Measurements from ENCODE around the gene GAS6. TPM values are rescaled to one million over a fixed set of nuclear protein-coding genes. Genes with fewer than 3 reads are reported as not detected.

GAS6 gene
- total and polyA plus RNA-seq, 2 donors (not counting 1 experiment from before 2014, with no cell fraction given) = 0.25 to 0.78 TPM

DNA sequence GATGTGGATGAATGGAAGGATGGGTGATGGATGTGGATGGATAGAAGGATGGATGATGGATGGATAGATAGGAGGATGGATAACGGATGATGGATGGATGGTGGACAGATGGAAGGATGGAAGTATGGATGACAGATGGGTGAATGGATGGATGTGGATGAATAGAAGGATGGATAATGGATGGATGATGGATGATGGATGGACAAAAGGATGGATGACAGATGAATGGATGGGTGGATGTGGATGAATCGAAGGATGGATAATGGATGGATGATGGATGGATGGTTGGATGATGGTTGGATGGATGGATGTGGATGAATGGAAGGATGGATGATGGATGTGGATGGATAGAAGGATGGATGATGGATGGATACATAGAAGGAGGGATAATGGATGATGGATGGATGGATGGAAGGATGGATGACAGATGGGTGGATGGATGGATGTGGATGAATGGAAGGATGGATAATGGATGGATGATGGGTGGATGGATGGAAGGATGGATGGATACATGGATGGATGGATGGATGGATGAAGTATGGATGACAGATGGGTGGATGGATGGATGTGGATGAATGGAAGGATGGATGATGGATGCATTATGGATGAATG is 65.6 kb downstream of the GAS6 start:
- DNase-seq (no peak), ATAC-seq (ENCODE audit: low read depth) (no peak)
- H3K9me3 Mint-ChIP-seq (ENCODE audit: insufficient read depth) = no peaks in the 10 kb centered on the region
- H3K4me3 Mint-ChIP-seq = no peak overlapping the region
- ChIA-PET CTCF (no interaction called here), POLR2A (no interaction called here)
- Histone ChIP-seq H3K27ac (ENCODE audit: low read length in 2 of 2) (no peak overlapping the region), H2AFZ (ENCODE audit: insufficient read depth, low read depth, low read length, poor library complexity, severe bottlenecking) (no peak overlapping the region), H3K27me3 (replicated peaks in 1 of 4; ENCODE audit: control extremely low read depth in 1 of 4, control insufficient read depth in 3 of 4, insufficient read depth in 4 of 4, low read length in 3 of 4) (no peaks in the 10 kb centered on the region), H3K4me3 (ENCODE audit: control extremely low read depth in 1 of 5, extremely low read depth in 1 of 5, insufficient read depth in 1 of 5, low read depth in 2 of 5, low read length in 4 of 5) (no peak overlapping the region), H3K9me3 (ENCODE audit: control extremely low read depth in 1 of 3, control insufficient read depth in 2 of 3, insufficient read depth in 1 of 3, low read length in 2 of 3) (peaks cover 0 to 4% (median 0%) of the 10 kb centered on the region in 3 donors), H4K20me1 (ENCODE audit: control insufficient read depth, insufficient read depth, low read length, poor library complexity, severe bottlenecking) (no peaks in the 10 kb centered on the region), H3K4me2 (replicated peaks; ENCODE audit: low read depth, low read length, poor library complexity, severe bottlenecking) (no peak overlapping the region), H3K4me1 (ENCODE audit: control insufficient read depth in 2 of 2, insufficient read depth in 2 of 2, low read length in 2 of 2) (no peaks in the 10 kb centered on the region), H3K36me3 (replicated peaks in 1 of 2; ENCODE audit: control extremely low read depth in 1 of 2, control insufficient read depth in 1 of 2, extremely low read depth in 1 of 2, insufficient read depth in 2 of 2, low read length in 1 of 2) (no peaks in the 10 kb centered on the region), H3K9ac (ENCODE audit: low read length) (no peak overlapping the region), H3K79me2 (ENCODE audit: control insufficient read depth, insufficient read depth, low read length) (no peaks in the 10 kb centered on the region)
- H3K27ac Mint-ChIP-seq = no peak overlapping the region
- TF ChIP-seq CTCF (IDR thresholded peaks at IDR 0.05) = no peak
- TF ChIP-seq EZH2 (IDR thresholded peaks at IDR 0.05; ENCODE audit: borderline replicate concordance, insufficient read depth, low read depth, low read length, poor library complexity, severe bottlenecking) = no peak
- no peaks in the 10 kb centered on the region for H3K27me3 Mint-ChIP-seq
- H3K4me1 Mint-ChIP-seq = no peaks in the 10 kb centered on the region
- intact Hi-C loops (cut with micrococcal nuclease) = no loop called here
- 85% methylated on average over 2 of the region's 2 CpGs for WGBS (ENCODE audit: insufficient coverage)

GRCh38 chr13:113796964-113797676 is 66.8 kb downstream of the GAS6 start:
- ChIA-PET POLR2A (no interaction called here), CTCF (no interaction called here)

More at GRCh38 chr13:113796964-113797676, 66.8 kb downstream of the GAS6 start:
- Histone ChIP-seq H3K4me2 (replicated peaks; ENCODE audit: low read depth, low read length, poor library complexity, severe bottlenecking) (no peak overlapping the region), H3K27me3 (replicated peaks in 1 of 4; ENCODE audit: control extremely low read depth in 1 of 4, control insufficient read depth in 3 of 4, insufficient read depth in 4 of 4, low read length in 3 of 4) (no peaks in the 10 kb centered on the region), H3K36me3 (replicated peaks in 1 of 2; ENCODE audit: control extremely low read depth in 1 of 2, control insufficient read depth in 1 of 2, extremely low read depth in 1 of 2, insufficient read depth in 2 of 2, low read length in 1 of 2) (no peaks in the 10 kb centered on the region), H3K4me1 (ENCODE audit: control insufficient read depth in 2 of 2, insufficient read depth in 2 of 2, low read length in 2 of 2) (no peaks in the 10 kb centered on the region), H3K9me3 (ENCODE audit: control extremely low read depth in 1 of 3, control insufficient read depth in 2 of 3, insufficient read depth in 1 of 3, low read length in 2 of 3) (peaks cover 0 to 4% (median 0%) of the 10 kb centered on the region in 3 donors), H3K79me2 (ENCODE audit: control insufficient read depth, insufficient read depth, low read length) (no peaks in the 10 kb centered on the region), H2AFZ (ENCODE audit: insufficient read depth, low read depth, low read length, poor library complexity, severe bottlenecking) (no peak overlapping the region), H3K27ac (ENCODE audit: low read length in 2 of 2) (no peak overlapping the region), H4K20me1 (ENCODE audit: control insufficient read depth, insufficient read depth, low read length, poor library complexity, severe bottlenecking) (no peaks in the 10 kb centered on the region), H3K4me3 (ENCODE audit: control extremely low read depth in 1 of 5, extremely low read depth in 1 of 5, insufficient read depth in 1 of 5, low read depth in 2 of 5, low read length in 4 of 5) (no peak overlapping the region), H3K9ac (ENCODE audit: low read length) (no peak overlapping the region)
- intact Hi-C loops (cut with micrococcal nuclease) = no loop called here
- Mint-ChIP-seq H3K27me3 (no peaks in the 10 kb centered on the region), H3K4me1 (no peaks in the 10 kb centered on the region), H3K9me3 (ENCODE audit: insufficient read depth) (no peaks in the 10 kb centered on the region), H3K27ac (no peak overlapping the region), H3K4me3 (no peak overlapping the region)
- TF ChIP-seq EZH2 (IDR thresholded peaks at IDR 0.05; ENCODE audit: borderline replicate concordance, insufficient read depth, low read depth, low read length, poor library complexity, severe bottlenecking) (no peak), CTCF (IDR thresholded peaks at IDR 0.05) (no peak)
- DNase-seq (no peak), ATAC-seq (ENCODE audit: low read depth) (no peak)
- 94% methylated on average over 28 of the region's 30 CpGs for WGBS (ENCODE audit: insufficient coverage)
